Mesendoderm (in vitro differentiated cells): ENCODE data around the gene ETFA.

ENCODE experiments used
- DNase-seq: peaks from one replicate; pipeline ENCODE4 v3.0.0; 2013
- H2AK5ac ChIP-seq: 2 replicates; pipeline ENCODE4 v1.6.1; 2013; ENCODE audit warnings: low read length, inconsistent platforms
- H2BK120ac ChIP-seq: 2 replicates; pipeline ENCODE4 v1.6.1; 2013; ENCODE audit warnings: low read depth, mild to moderate bottlenecking, low read length, moderate library complexity, mixed read lengths
- H2BK15ac ChIP-seq: replicated peaks from 2 replicates; pipeline ENCODE4 v1.6.1; 2013; ENCODE audit warnings: low read depth, mild to moderate bottlenecking, moderate library complexity
- H2BK5ac ChIP-seq: 2 replicates; pipeline ENCODE4 v1.6.1; 2013; ENCODE audit warnings: low read length, inconsistent platforms
- H3K18ac ChIP-seq: 2 replicates; pipeline ENCODE4 v1.6.1; 2013; ENCODE audit warnings: mild to moderate bottlenecking, low read length, mixed read lengths
- H3K23ac ChIP-seq: one replicate; pipeline ENCODE4 v1.6.1; 2013; ENCODE audit warnings: low read length
- H3K27ac ChIP-seq: 2 replicates; pipeline ENCODE4 v1.5.1; 2013; ENCODE audit warnings: low read depth, mild to moderate bottlenecking, inconsistent platforms, low read length, moderate library complexity
- H3K27me3 ChIP-seq: 2 replicates; pipeline ENCODE4 v1.6.1; 2013; ENCODE audit warnings: low read length, control low read depth, mild to moderate bottlenecking, inconsistent platforms; ENCODE audit not compliant: insufficient read depth, poor library complexity
- H3K36me3 ChIP-seq: 2 replicates; pipeline ENCODE4 v1.6.1; 2013; ENCODE audit warnings: low read length, inconsistent platforms; ENCODE audit not compliant: control insufficient read depth, insufficient read depth
- H3K4ac ChIP-seq: one replicate; pipeline ENCODE4 v1.6.1; 2013; ENCODE audit warnings: low read depth, mild to moderate bottlenecking, low read length, moderate library complexity
- H3K4me1 ChIP-seq: 2 replicates; pipeline ENCODE4 v1.6.1; 2013; ENCODE audit warnings: low read depth, low read length, inconsistent platforms; ENCODE audit not compliant: control insufficient read depth
- H3K4me2 ChIP-seq: 2 replicates; pipeline ENCODE4 v1.6.1; 2013; ENCODE audit warnings: low read length
- H3K4me3 ChIP-seq: 2 replicates; pipeline ENCODE4 v1.5.1; 2013; ENCODE audit warnings: mild to moderate bottlenecking, low read length
- H3K56ac ChIP-seq: one replicate; pipeline ENCODE4 v1.6.1; 2013; ENCODE audit warnings: low read length
- H3K79me1 ChIP-seq: 2 replicates; pipeline ENCODE4 v1.6.1; 2013; ENCODE audit warnings: low read length, inconsistent platforms
- H3K79me2 ChIP-seq: 2 replicates; pipeline ENCODE4 v1.6.1; 2013; ENCODE audit warnings: mild to moderate bottlenecking, low read length; ENCODE audit not compliant: control insufficient read depth, insufficient read depth
- H3K9ac ChIP-seq: 2 replicates; pipeline ENCODE4 v1.6.1; 2013; ENCODE audit warnings: low read length, inconsistent platforms
- H4K5ac ChIP-seq: one replicate; pipeline ENCODE4 v1.6.1; 2013; ENCODE audit warnings: low read length
- H4K8ac ChIP-seq: one replicate; pipeline ENCODE4 v1.6.1; 2013; ENCODE audit warnings: low read depth, mild to moderate bottlenecking, control low read depth, low read length, moderate library complexity
- WGBS: extraction: QIAGEN DNeasy Blood & Tissue Kit; methylation state at CpG from one replicate; pipeline ENCODE4 v1.1.7; 2013; ENCODE audit warnings: low lambda C conversion rate, missing lambda C conversion rate; ENCODE audit not compliant: insufficient coverage; ENCODE audit errors: extremely low coverage; 5-methylcytosine and 5-hydroxymethylcytosine counted together

ETFA gene

DNA sequence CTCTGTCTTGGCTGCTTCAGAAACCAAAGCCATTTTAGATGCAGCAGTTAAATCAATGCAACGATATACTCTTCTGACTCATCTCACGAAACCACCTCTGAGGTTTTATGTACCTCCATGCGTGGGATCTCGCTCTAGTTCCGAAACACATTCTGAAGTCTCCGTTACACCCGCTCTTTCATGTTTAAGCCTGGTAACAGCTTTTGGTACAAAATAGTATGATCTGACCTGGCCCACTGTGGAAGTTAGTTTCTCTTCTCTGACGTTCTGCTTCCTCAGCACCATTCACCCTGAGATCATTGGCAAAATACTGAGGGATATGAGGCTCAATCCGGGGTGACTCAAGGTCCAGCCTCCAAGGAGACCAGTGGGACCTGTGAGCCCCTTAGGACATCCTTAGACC lies 129.6 kb downstream of the ETFA start:
- Histone ChIP-seq H4K8ac (no peak overlapping the region), H2AK5ac (no peak overlapping the region), H3K9ac (no peak overlapping the region), H4K5ac (no peak overlapping the region), H3K79me1 (no peaks in the 10 kb centered on the region), H3K79me2 (no peaks in the 10 kb centered on the region), H3K4me1 (no peaks in the 10 kb centered on the region), H3K4me2 (no peak overlapping the region), H3K27ac (no peak overlapping the region), H2BK15ac (no peak overlapping the region), H2BK120ac (no peak overlapping the region), H3K36me3 (no peaks in the 10 kb centered on the region), H2BK5ac (no peak overlapping the region), H3K4me3 (no peak overlapping the region), H3K56ac (no peak overlapping the region), H3K18ac (no peak overlapping the region), H3K27me3 (no peaks in the 10 kb centered on the region), H3K4ac (no peak overlapping the region), H3K23ac (no peak overlapping the region)
- DNase-seq: no peak
- WGBS: no CpG with 5 or more reads among the region's 9 CpGs

GRCh38 chr15:76180321-76180720 lies 130.9 kb downstream of the ETFA start:
- Histone ChIP-seq H3K27me3 (no peaks in the 10 kb centered on the region), H3K4ac (no peak overlapping the region), H3K27ac (no peak overlapping the region), H3K56ac (no peak overlapping the region), H2AK5ac (no peak overlapping the region), H3K4me3 (no peak overlapping the region), H3K4me1 (no peaks in the 10 kb centered on the region), H2BK15ac (no peak overlapping the region), H4K8ac (no peak overlapping the region), H3K79me2 (no peaks in the 10 kb centered on the region), H3K36me3 (no peaks in the 10 kb centered on the region), H2BK120ac (no peak overlapping the region), H3K4me2 (no peak overlapping the region), H3K23ac (no peak overlapping the region), H3K9ac (no peak overlapping the region), H3K79me1 (no peaks in the 10 kb centered on the region), H4K5ac (no peak overlapping the region), H2BK5ac (no peak overlapping the region), H3K18ac (no peak overlapping the region)
- WGBS: no CpG with 5 or more reads among the region's 7 CpGs
- DNase-seq: no peak

DNA sequence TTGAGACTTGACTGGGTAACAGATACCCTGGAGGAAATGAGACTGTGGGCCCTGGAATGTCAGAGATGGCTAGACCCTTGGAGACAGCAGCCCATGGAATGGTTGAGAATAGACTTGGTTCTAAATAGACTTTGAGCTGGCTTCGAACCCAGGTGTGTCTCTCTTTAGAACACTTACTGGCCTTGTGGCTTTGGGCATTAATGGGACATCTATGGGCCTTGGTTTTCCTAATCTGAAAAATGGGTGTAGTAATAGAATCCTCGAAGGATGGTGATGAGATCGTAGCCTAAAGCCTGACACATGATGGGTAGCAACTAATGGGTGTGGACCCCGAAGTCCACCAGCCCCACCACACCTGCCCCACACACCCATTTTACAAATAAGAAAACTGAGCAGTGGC lies 132.2 kb downstream of the ETFA start:
- H4K8ac ChIP-seq: no peak overlapping the region
- H3K79me2 ChIP-seq: no peaks in the 10 kb centered on the region
- H3K4ac ChIP-seq: no peak overlapping the region
- WGBS: no CpG with 5 or more reads among the region's 4 CpGs
- no peak overlapping the region for H2AK5ac ChIP-seq
- DNase-seq: no peak
- no peak overlapping the region for H2BK5ac ChIP-seq
- H3K9ac ChIP-seq: no peak overlapping the region
- no peak overlapping the region for H4K5ac ChIP-seq
- H3K36me3 ChIP-seq: no peaks in the 10 kb centered on the region
- H3K79me1 ChIP-seq: no peaks in the 10 kb centered on the region
- no peak overlapping the region for H3K56ac ChIP-seq
- no peak overlapping the region for H3K18ac ChIP-seq
- no peak overlapping the region for H3K4me3 ChIP-seq
- H3K4me1 ChIP-seq: no peaks in the 10 kb centered on the region
- H3K23ac ChIP-seq: no peak overlapping the region
- H2BK120ac ChIP-seq: no peak overlapping the region
- H3K27ac ChIP-seq: no peak overlapping the region
- no peak overlapping the region for H2BK15ac ChIP-seq
- H3K27me3 ChIP-seq: no peaks in the 10 kb centered on the region
- H3K4me2 ChIP-seq: no peak overlapping the region

- H3K4me3 ChIP-seq: no peak overlapping the region
- H3K79me2 ChIP-seq: no peaks in the 10 kb centered on the region
- H2BK5ac ChIP-seq: no peak overlapping the region
- no peak overlapping the region for H3K9ac ChIP-seq
- H3K4me2 ChIP-seq: no peak overlapping the region
- H3K23ac ChIP-seq: no peak overlapping the region
- no CpG with 5 or more reads among the region's 21 CpGs for WGBS
- H3K18ac ChIP-seq: no peak overlapping the region
- H2BK15ac ChIP-seq: no peak overlapping the region
- H3K4ac ChIP-seq: no peak overlapping the region
- H3K27me3 ChIP-seq: no peaks in the 10 kb centered on the region
- DNase-seq: no peak
- H3K79me1 ChIP-seq: no peaks in the 10 kb centered on the region
- H3K36me3 ChIP-seq: no peaks in the 10 kb centered on the region
- H3K27ac ChIP-seq: no peak overlapping the region
- H3K4me1 ChIP-seq: no peaks in the 10 kb centered on the region
- no peak overlapping the region for H4K8ac ChIP-seq
- H4K5ac ChIP-seq: no peak overlapping the region
- H2AK5ac ChIP-seq: no peak overlapping the region
- H3K56ac ChIP-seq: no peak overlapping the region
- H2BK120ac ChIP-seq: no peak overlapping the region
These were observed 132.8 kb downstream of the ETFA start for GRCh38 chr15:76178296-76179000.

DNA sequence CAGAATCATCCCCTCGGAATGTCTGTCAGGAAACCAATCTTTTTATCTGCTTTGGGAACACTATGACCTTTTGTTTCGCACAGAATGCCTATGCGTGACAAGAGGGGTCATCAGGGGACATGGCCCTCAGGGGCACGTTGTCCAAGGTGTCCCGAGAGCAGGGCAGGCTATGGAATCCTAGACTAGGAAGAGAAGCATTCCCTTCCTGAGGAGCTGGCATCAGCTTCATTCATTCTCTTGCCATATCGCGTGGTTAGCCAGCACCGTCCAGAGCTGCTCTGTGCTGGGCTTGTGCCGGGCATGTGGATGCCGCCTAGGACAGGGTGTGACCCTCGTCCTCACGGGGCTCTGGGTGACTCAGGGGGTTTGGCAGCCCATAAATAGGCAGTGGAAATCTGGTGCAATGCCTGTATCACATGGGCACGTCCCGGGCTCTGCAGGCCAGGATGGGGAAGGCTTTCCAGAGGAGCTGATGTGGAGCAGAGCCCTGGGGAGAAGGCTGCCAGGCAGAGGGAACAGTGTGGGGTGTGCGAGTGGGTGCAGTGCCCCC lies 133.7 kb downstream of the ETFA start:
- Histone ChIP-seq H4K5ac (no peak overlapping the region), H3K27me3 (no peaks in the 10 kb centered on the region)

More for the DNA sequence above, 133.7 kb downstream of the ETFA start:
- Histone ChIP-seq H3K36me3 (no peaks in the 10 kb centered on the region), H3K23ac (no peak overlapping the region), H3K9ac (no peak overlapping the region), H2AK5ac (no peak overlapping the region), H3K56ac (no peak overlapping the region), H3K27ac (no peak overlapping the region), H2BK15ac (no peak overlapping the region), H3K79me1 (no peaks in the 10 kb centered on the region), H3K4me3 (no peak overlapping the region), H3K4ac (no peak overlapping the region), H2BK5ac (no peak overlapping the region), H3K4me1 (no peaks in the 10 kb centered on the region), H3K79me2 (no peaks in the 10 kb centered on the region), H4K8ac (no peak overlapping the region), H3K4me2 (no peak overlapping the region), H2BK120ac (no peak overlapping the region), H3K18ac (no peak overlapping the region)
- no peak for DNase-seq
- no CpG with 5 or more reads among the region's 15 CpGs for WGBS
